HepG2 (cell line): Measurements from ENCODE around the gene SACS. TPM values are rescaled to one million over a fixed set of nuclear protein-coding genes. Genes with fewer than 3 reads are reported as not detected.

ENCODE experiments used
- ATAC-seq: fragments of 200-7000 bp; cut with Tn5 transposase; 3 replicates; pipeline ENCODE4 v1.9.1; 2020; ENCODE audit warnings: mild to moderate bottlenecking, moderate library complexity
- BruUV-seq: library from RNA; stranded (reverse); fragments of 400-500 nt; replicated peaks from 2 replicates; lab custom pipeline; 2021; lab: Mats Ljungman, UMichigan
- CTCF ChIA-PET: fragments of 300-600 bp; formaldehyde crosslinking; extraction: SDS; loops from one replicate; lab custom pipeline; 2021; ENCODE audit warnings: low total read pairs, inconsistent platforms, low intra/inter-chr PET ratio; lab: Yijun Ruan, JAX
- POLR2A ChIA-PET: fragments of 350-600 bp; sonication (Branson Sonifier 250); formaldehyde crosslinking; loops from one replicate; lab custom pipeline; 2020; ENCODE audit warnings: antibody characterized with exemption, inconsistent platforms; lab: Yijun Ruan, JAX
- DNase-seq: peaks from one replicate; pipeline ENCODE4 v3.0.0-alpha.2; 2015; ENCODE audit warnings: low spot score
- FAIRE-seq: peaks from 3 replicates; lab custom pipeline; 2011; peaks lifted over from hg19 to GRCh38; lab: Jason Lieb, UNC
- H2AFZ ChIP-seq: one replicate; pipeline ENCODE4 v1.6.1; 2011; ENCODE audit warnings: low read length, inconsistent platforms
- H3K27ac ChIP-seq: fragments of 300-600 bp; 3 replicates; pipeline ENCODE4 v1.8.0; 2011; ENCODE audit warnings: mixed run types, mild to moderate bottlenecking, mixed read lengths, low read length, inconsistent platforms; ENCODE audit not compliant: insufficient read depth; ENCODE audit errors: extremely low read length
- H3K27me3 ChIP-seq, 2 experiments: fragments of 200-600 bp in 1 of 2; 2 replicates in 1 of 2; 3 replicates in 1 of 2; pipeline versions ENCODE4 v1.6.0 to v1.8.0; 2011; ENCODE audit warnings: low read length in 2 of 2, mild to moderate bottlenecking in 2 of 2, moderate library complexity in 2 of 2, inconsistent platforms in 1 of 2; ENCODE audit not compliant: insufficient read depth in 2 of 2, control insufficient read depth in 1 of 2
- H3K36me3 ChIP-seq, 2 experiments: fragments of 200-600 bp in 1 of 2; replicated peaks in 1 of 2; 2 replicates in 1 of 2; 3 replicates in 1 of 2; pipeline versions ENCODE4 v1.5.1 to v1.8.0; 2011; ENCODE audit warnings: low read length in 2 of 2, inconsistent platforms in 1 of 2; ENCODE audit not compliant: insufficient read depth in 2 of 2, control insufficient read depth in 1 of 2
- H3K4me1 ChIP-seq: 2 replicates; pipeline ENCODE4 v1.5.1; 2012; ENCODE audit warnings: low read length, inconsistent platforms; ENCODE audit not compliant: insufficient read depth
- H3K4me2 ChIP-seq: 2 replicates; pipeline ENCODE4 v1.6.0; 2011; ENCODE audit warnings: low read depth, low read length, inconsistent platforms
- H3K4me3 ChIP-seq, 3 experiments: fragments of 200-600 bp in 1 of 3; sonication (generic), shearing (Covaris generic) in 1 of 3; replicated peaks in 1 of 3; 2 replicates each; pipeline ENCODE4 v1.5.1; 2011 to 2016; ENCODE audit warnings: low read length in 3 of 3, inconsistent platforms in 2 of 3, low read depth in 2 of 3, mild to moderate bottlenecking in 2 of 3, control low read depth in 1 of 3, mixed read lengths in 1 of 3; ENCODE audit not compliant: insufficient read depth in 1 of 3
- H3K79me2 ChIP-seq: one replicate; pipeline ENCODE4 v1.6.1; 2011; ENCODE audit warnings: low read length, inconsistent platforms; ENCODE audit not compliant: insufficient read depth
- H3K9ac ChIP-seq: 2 replicates; pipeline ENCODE4 v1.6.0; 2011; ENCODE audit warnings: mild to moderate bottlenecking, low read depth, low read length, inconsistent platforms; ENCODE audit not compliant: insufficient read depth
- H3K9me3 ChIP-seq: 2 replicates; pipeline ENCODE4 v1.5.1; 2012; ENCODE audit warnings: mild to moderate bottlenecking, low read length
- H4K20me1 ChIP-seq: 2 replicates; pipeline ENCODE4 v1.6.0; 2011; ENCODE audit warnings: inconsistent platforms, mild to moderate bottlenecking, low read length, moderate library complexity; ENCODE audit not compliant: insufficient read depth
- JARID2 ChIP-seq: sonication (generic); formaldehyde crosslinking; IDR thresholded peaks from 2 replicates; pipeline ENCODE4 v1.8.1; 2023; ENCODE audit warnings: missing genetic modification reagents, inconsistent platforms; ENCODE audit not compliant: insufficient replicate concordance
- KDM6A ChIP-seq: IDR thresholded peaks from 2 replicates; pipeline ENCODE4 v1.6.1; 2016; ENCODE audit warnings: low read depth
- NCOA1 ChIP-seq: sonication (generic); formaldehyde crosslinking; IDR thresholded peaks from 2 replicates; pipeline ENCODE4 v1.9.0; 2021; ENCODE audit warnings: missing genetic modification reagents
- NFKB2 ChIP-seq: sonication (generic); formaldehyde crosslinking; IDR thresholded peaks from 2 replicates; pipeline ENCODE4 v1.4.0; 2020; ENCODE audit warnings: missing genetic modification reagents, borderline replicate concordance
- NFRKB ChIP-seq: fragments of 450-650 bp; IDR thresholded peaks from 2 replicates; pipeline ENCODE4 v1.6.1; 2017
- SMAD9 ChIP-seq: sonication (generic); formaldehyde crosslinking; IDR thresholded peaks from 2 replicates; pipeline ENCODE4 v1.5.1; 2020; ENCODE audit warnings: mild to moderate bottlenecking, missing genetic modification reagents
- U2AF1 ChIP-seq: fragments of 200-400 bp; formaldehyde crosslinking; optimal IDR thresholded peaks from 2 replicates; pipeline ENCODE3; 2017; ENCODE audit warnings: mild to moderate bottlenecking, low read depth, low read length
- ZNF468 ChIP-seq: sonication (generic); formaldehyde crosslinking; IDR thresholded peaks from 2 replicates; pipeline ENCODE4 v1.8.0; 2022; ENCODE audit warnings: mild to moderate bottlenecking, moderate library complexity, missing genetic modification reagents
- ZNF484 ChIP-seq: sonication (generic); formaldehyde crosslinking; IDR thresholded peaks from 2 replicates; pipeline ENCODE4 v1.5.1; 2020; ENCODE audit warnings: mild to moderate bottlenecking, low read depth, missing genetic modification reagents, borderline replicate concordance
- WGBS: methylation state at CpG from one replicate; pipeline ENCODE4 v1.1.6; 2017; ENCODE audit warnings: low lambda C conversion rate; 5-methylcytosine and 5-hydroxymethylcytosine counted together
- in situ Hi-C: cut with HindIII; loops from 2 replicates; pipeline ENCODE4 v1.10.0; 2017; ENCODE audit warnings: low pct_unique_long_range_greater_than_20kb; ENCODE audit not compliant: extremely low pct_ligation_motif_present
- intact Hi-C: fragments of 100-400 bp; cut with micrococcal nuclease; formaldehyde crosslinking; loops from one replicate; pipeline ENCODE4 v1.10.0; 2022; ENCODE audit not compliant: unreplicated experiment
- polyA plus RNA-seq, 8 experiments: library from polyadenylated mRNA; depleted of rRNA in 3 of 8; stranded (reverse) in 7 of 8; unstranded in 1 of 8; fragments of >200 nt; fragmentation: Illumina TruSeq in 4 of 8; extraction: Trizol in 4 of 8; gene quantifications; 2 replicates each; pipeline versions ENCODE4 v1.2.1 to v1.2.3, GENCODE V29; 2011 to 2016; ENCODE audit warnings: low read depth in 4 of 8, missing spikeins in 1 of 8, mixed read lengths in 1 of 8; ENCODE audit not compliant: insufficient read depth in 1 of 8
- total RNA-seq, 5 experiments: library from RNA; depleted of rRNA; stranded (reverse); fragments of >200 nt; fragmentation: Illumina TruSeq; extraction: Trizol; gene quantifications; 2 replicates each; pipeline ENCODE4 v1.2.3, GENCODE V29; 2016; ENCODE audit warnings: low read depth in 1 of 5
- TF ChIP-seq, protein P1 (sequence below): sonication (generic); formaldehyde crosslinking; IDR thresholded peaks from 2 replicates; pipeline ENCODE4 v1.4.0; 2020; ENCODE audit warnings: mild to moderate bottlenecking, missing genetic modification reagents, borderline replicate concordance
- TF ChIP-seq, protein P2 (sequence below): IDR thresholded peaks from 2 replicates; pipeline ENCODE4 v1.6.1; 2016; ENCODE audit warnings: control low read depth

The SACS gene
- total and polyA plus RNA-seq, 2 of the 13 experiments (the other 11 are each of a cell fraction or from before 2014, with no cell fraction given): 4.0 to 15.7 TPM

DNA sequence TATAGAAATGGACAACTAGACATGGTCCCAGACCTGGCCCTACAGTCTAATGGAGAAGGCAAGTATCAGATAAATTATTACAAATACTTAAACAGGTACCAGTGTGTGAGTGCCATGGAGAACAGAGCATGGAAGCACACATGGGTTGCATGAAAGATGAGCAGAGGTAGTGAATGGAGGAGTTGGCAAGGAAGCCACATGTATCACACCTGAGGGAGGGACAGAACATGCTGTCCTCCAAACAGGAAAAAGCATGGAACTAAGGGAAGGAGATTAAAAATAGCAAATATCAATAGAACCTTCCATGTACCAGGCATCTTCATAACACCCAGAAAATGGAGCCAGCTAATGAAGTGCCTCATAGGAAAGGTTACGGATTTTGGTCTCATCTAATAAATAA lies 85.9 kb downstream of the SACS start:
- Histone ChIP-seq H3K9ac (no peak overlapping the region), H3K27me3 (no peaks in the 10 kb centered on the region), H3K27ac (no peak overlapping the region), H3K79me2 (no peaks in the 10 kb centered on the region), H3K9me3 (no peaks in the 10 kb centered on the region), H3K4me2 (no peak overlapping the region), H3K36me3 (peaks cover 0 to 12% of the 10 kb centered on the region in 2 experiments; a peak in 4 of 5 replicates), H4K20me1 (no peaks in the 10 kb centered on the region), H3K4me1 (peaks cover 20% of the 10 kb centered on the region), H3K4me3 (no peak overlapping the region), H2AFZ (no peak overlapping the region)
- intact Hi-C loops (no loop called here), in situ Hi-C loops (no loop called here)
- ChIA-PET CTCF (no interaction called here), POLR2A (no interaction called here)
- TF ChIP-seq, protein P1, sequence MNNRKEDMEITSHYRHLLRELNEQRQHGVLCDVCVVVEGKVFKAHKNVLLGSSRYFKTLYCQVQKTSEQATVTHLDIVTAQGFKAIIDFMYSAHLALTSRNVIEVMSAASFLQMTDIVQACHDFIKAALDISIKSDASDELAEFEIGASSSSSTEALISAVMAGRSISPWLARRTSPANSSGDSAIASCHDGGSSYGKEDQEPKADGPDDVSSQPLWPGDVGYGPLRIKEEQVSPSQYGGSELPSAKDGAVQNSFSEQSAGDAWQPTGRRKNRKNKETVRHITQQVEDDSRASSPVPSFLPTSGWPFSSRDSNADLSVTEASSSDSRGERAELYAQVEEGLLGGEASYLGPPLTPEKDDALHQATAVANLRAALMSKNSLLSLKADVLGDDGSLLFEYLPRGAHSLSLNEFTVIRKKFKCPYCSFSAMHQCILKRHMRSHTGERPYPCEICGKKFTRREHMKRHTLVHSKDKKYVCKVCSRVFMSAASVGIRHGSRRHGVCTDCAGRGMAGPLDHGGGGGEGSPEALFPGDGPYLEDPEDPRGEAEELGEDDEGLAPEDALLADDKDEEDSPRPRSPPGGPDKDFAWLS (CRISPR knock-in tag): no peak
- no peak for TF ChIP-seq NFKB2 (CRISPR knock-in tag)
- TF ChIP-seq NCOA1 (CRISPR knock-in tag): no peak
- no peak for TF ChIP-seq KDM6A (CRISPR knock-in tag)
- TF ChIP-seq JARID2: no peak
- no peak for TF ChIP-seq ZNF484
- no peak for TF ChIP-seq NFRKB
- TF ChIP-seq SMAD9 (CRISPR knock-in tag): no peak
- TF ChIP-seq, protein P2, sequence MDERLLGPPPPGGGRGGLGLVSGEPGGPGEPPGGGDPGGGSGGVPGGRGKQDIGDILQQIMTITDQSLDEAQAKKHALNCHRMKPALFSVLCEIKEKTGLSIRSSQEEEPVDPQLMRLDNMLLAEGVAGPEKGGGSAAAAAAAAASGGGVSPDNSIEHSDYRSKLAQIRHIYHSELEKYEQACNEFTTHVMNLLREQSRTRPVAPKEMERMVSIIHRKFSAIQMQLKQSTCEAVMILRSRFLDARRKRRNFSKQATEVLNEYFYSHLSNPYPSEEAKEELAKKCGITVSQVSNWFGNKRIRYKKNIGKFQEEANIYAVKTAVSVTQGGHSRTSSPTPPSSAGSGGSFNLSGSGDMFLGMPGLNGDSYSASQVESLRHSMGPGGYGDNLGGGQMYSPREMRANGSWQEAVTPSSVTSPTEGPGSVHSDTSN: no peak
- no peak for TF ChIP-seq ZNF468 (CRISPR knock-in tag)
- no peak for TF ChIP-seq U2AF1
- FAIRE-seq: no peak
- 93% methylated on average over 1 of the region's 1 CpG for WGBS
- ATAC-seq: no peak
- BruUV-seq: no TSS peak
- no peak for DNase-seq
